ENCODE results near the gene CD28.

The CD28 gene

DNA sequence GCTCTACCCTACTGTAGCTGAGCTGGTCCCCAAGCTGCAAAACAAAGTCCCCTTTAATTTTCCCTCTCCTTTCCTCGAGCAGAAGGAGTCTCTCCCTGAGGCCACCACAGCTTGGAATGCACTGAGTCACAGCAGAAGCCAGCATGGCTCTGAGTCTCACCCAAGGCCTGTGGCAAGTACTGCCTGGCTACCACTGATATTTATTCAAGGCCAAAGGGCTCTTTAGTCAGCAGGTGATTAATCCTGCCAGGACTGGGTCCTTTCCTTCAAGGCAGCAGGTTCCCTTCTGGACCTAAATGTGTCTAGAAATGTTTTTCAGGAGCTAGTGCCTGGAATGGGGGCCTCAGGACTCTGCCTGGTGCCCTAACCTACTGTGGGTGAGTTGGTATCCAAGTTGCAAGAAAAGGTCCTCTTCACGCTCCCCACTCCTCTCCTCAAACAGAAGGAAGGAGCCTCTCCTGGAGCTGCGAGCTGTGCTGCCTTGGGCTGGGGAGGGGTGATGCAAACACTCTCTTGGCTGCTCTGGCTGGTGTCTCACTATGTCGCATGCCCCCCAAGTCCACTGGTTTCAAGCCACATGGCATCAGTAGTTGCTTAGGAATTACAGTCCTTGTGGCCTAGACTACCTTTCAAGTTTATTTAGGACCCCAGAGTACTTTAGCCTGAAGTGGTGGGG lies 53.4 kb downstream of the CD28 start:
- H3K27ac ChIP-seq (ENCODE audit: low read depth, low read length), result peak overlapping the region; percentile 67
- no peak overlapping the region for H4K12ac ChIP-seq (ENCODE audit: low read depth, low read length)
- H3K9ac ChIP-seq (ENCODE audit: low read length), result no peak overlapping the region
- H3K14ac ChIP-seq (ENCODE audit: low read length), result no peak overlapping the region
- H3K79me1 ChIP-seq (ENCODE audit: low read length), result peaks cover 3% of the 10 kb centered on the region
- no peak overlapping the region for H2AK5ac ChIP-seq (ENCODE audit: low read length)
- no peaks in the 10 kb centered on the region for H3K79me2 ChIP-seq (ENCODE audit: control insufficient read depth, insufficient read depth, low read length, poor library complexity)
- H4K91ac ChIP-seq (ENCODE audit: low read depth, low read length), result peak overlapping the region; percentile 8
- DNase-seq, result peak; percentile 92 to 94
- peaks cover 3 to 11% of the 10 kb centered on the region in 2 experiments for H3K4me1 ChIP-seq (ENCODE audit: control insufficient read depth in 1 of 2, insufficient read depth in 2 of 2, low read length in 2 of 2)
- H3K36me3 ChIP-seq (ENCODE audit: control insufficient read depth in 1 of 2, insufficient read depth in 2 of 2, low read length in 2 of 2), result no peaks in the 10 kb centered on the region
- no CpG with 5 or more reads among the region's 4 CpGs for WGBS (ENCODE audit: extremely low coverage, insufficient coverage, insufficient read length)
- H2BK12ac ChIP-seq (ENCODE audit: low read length), result no peak overlapping the region
- H3K27me3 ChIP-seq (ENCODE audit: insufficient read depth, low read length), result no peaks in the 10 kb centered on the region
- no peak overlapping the region for H3K23ac ChIP-seq (ENCODE audit: low read length)
- no peaks in the 10 kb centered on the region for H3K9me3 ChIP-seq (ENCODE audit: insufficient read depth, low read depth, low read length)
- no peak overlapping the region for H3K4me2 ChIP-seq (ENCODE audit: low read length)
- H4K8ac ChIP-seq (ENCODE audit: low read depth, low read length), result no peak overlapping the region
- H2AFZ ChIP-seq (ENCODE audit: insufficient read depth, low read length, poor library complexity), result no peak overlapping the region
- H2BK5ac ChIP-seq (ENCODE audit: low read depth, low read length, poor library complexity), result peak overlapping the region; percentile 14
- H3K18ac ChIP-seq (ENCODE audit: low read length), result no peak overlapping the region
- H3K4ac ChIP-seq (ENCODE audit: low read depth, low read length), result no peak overlapping the region
- H2BK120ac ChIP-seq (ENCODE audit: insufficient read depth, low read length, poor library complexity), result peak overlapping the region; percentile 17
- no peak overlapping the region for H3K4me3 ChIP-seq (ENCODE audit: low read depth, low read length)

DNA sequence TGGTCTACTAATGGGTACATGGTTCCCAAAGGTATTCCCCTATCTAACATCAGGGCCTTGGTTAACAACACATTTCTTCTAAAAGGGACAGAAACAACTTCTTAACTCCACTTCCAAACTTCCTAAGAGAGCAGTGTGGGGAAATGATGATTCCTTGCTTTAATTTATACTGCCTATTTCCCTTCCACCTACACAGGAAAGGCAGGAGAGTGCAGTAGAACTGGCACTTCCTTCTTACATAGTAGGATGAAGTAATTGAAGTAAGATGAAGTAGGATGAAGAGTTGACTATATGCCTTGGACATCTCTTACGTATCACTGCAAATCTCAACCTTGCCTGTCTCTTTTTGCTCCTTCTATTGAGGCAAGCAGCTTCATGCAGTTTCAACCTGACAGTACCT lies 54.7 kb downstream of the CD28 start:
- H4K8ac ChIP-seq (ENCODE audit: low read depth, low read length), result no peak overlapping the region
- no peaks in the 10 kb centered on the region for H3K79me2 ChIP-seq (ENCODE audit: control insufficient read depth, insufficient read depth, low read length, poor library complexity)
- H3K23ac ChIP-seq (ENCODE audit: low read length), result no peak overlapping the region
- no peak overlapping the region for H2BK5ac ChIP-seq (ENCODE audit: low read depth, low read length, poor library complexity)
- no peaks in the 10 kb centered on the region for H3K9me3 ChIP-seq (ENCODE audit: insufficient read depth, low read depth, low read length)
- no peak overlapping the region for H4K91ac ChIP-seq (ENCODE audit: low read depth, low read length)
- no peak overlapping the region for H3K4me2 ChIP-seq (ENCODE audit: low read length)
- H2AFZ ChIP-seq (ENCODE audit: insufficient read depth, low read length, poor library complexity), result no peak overlapping the region
- no CpG with 5 or more reads among the region's 1 CpG for WGBS (ENCODE audit: extremely low coverage, insufficient coverage, insufficient read length)
- H2AK5ac ChIP-seq (ENCODE audit: low read length), result no peak overlapping the region
- no peak for DNase-seq
- H3K18ac ChIP-seq (ENCODE audit: low read length), result no peak overlapping the region
- no peak overlapping the region for H2BK120ac ChIP-seq (ENCODE audit: insufficient read depth, low read length, poor library complexity)
- no peak overlapping the region for H3K4me3 ChIP-seq (ENCODE audit: low read depth, low read length)
- no peak overlapping the region for H3K4ac ChIP-seq (ENCODE audit: low read depth, low read length)
- H3K27me3 ChIP-seq (ENCODE audit: insufficient read depth, low read length), result no peaks in the 10 kb centered on the region
- no peak overlapping the region for H3K9ac ChIP-seq (ENCODE audit: low read length)
- no peaks in the 10 kb centered on the region for H3K36me3 ChIP-seq (ENCODE audit: control insufficient read depth in 1 of 2, insufficient read depth in 2 of 2, low read length in 2 of 2)
- H4K12ac ChIP-seq (ENCODE audit: low read depth, low read length), result no peak overlapping the region
- H2BK12ac ChIP-seq (ENCODE audit: low read length), result no peak overlapping the region
- H3K79me1 ChIP-seq (ENCODE audit: low read length), result peaks cover 3% of the 10 kb centered on the region
- H3K14ac ChIP-seq (ENCODE audit: low read length), result no peak overlapping the region
- H3K4me1 ChIP-seq (ENCODE audit: control insufficient read depth in 1 of 2, insufficient read depth in 2 of 2, low read length in 2 of 2), result peaks cover 3 to 11% of the 10 kb centered on the region in 2 experiments
- H3K27ac ChIP-seq (ENCODE audit: low read depth, low read length), result no peak overlapping the region

DNA sequence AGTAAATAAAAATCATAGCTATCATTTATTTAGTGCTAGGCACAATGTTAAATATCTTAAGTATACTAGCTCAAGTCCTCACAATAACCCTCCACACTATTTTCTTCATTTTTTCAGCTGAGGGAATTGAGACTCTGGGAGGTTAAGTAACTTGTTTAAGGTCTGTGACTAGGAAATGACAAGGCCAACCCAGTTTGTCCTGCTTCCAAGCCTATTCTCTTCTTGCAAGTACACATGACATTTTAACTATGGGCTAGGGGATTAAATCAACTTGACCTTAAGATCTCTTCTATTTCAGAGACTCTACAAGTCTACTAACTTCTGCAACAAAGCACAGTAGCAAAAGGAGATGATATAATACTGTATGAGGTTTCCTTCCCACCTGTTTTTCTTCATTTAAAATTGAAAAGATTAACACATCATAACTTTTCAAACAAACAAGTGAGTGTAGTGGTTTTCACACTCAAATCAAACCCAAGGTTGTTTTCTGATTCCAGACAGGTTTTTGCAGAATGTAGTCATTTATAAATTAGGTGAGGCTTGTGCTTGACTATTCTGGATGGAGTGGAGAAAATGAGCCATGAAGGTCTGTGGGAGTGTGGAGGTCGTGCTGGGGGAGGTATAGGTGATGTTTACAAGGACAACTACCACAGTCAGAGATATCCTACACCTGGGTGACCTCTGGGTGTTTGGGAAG lies 57.0 kb downstream of the CD28 start:
- Histone ChIP-seq H3K14ac (ENCODE audit: low read length) (no peak overlapping the region), H3K27me3 (ENCODE audit: insufficient read depth, low read length) (no peaks in the 10 kb centered on the region), H4K12ac (ENCODE audit: low read depth, low read length) (no peak overlapping the region), H2BK12ac (ENCODE audit: low read length) (no peak overlapping the region), H3K79me1 (ENCODE audit: low read length) (peaks cover 3% of the 10 kb centered on the region), H4K8ac (ENCODE audit: low read depth, low read length) (no peak overlapping the region), H3K36me3 (ENCODE audit: control insufficient read depth in 1 of 2, insufficient read depth in 2 of 2, low read length in 2 of 2) (no peaks in the 10 kb centered on the region), H3K9ac (ENCODE audit: low read length) (no peak overlapping the region), H3K4me1 (ENCODE audit: control insufficient read depth in 1 of 2, insufficient read depth in 2 of 2, low read length in 2 of 2) (peaks cover 3 to 11% of the 10 kb centered on the region in 2 experiments), H3K4ac (ENCODE audit: low read depth, low read length) (no peak overlapping the region), H2BK5ac (ENCODE audit: low read depth, low read length, poor library complexity) (no peak overlapping the region), H3K23ac (ENCODE audit: low read length) (no peak overlapping the region), H3K9me3 (ENCODE audit: insufficient read depth, low read depth, low read length) (peaks cover 2% of the 10 kb centered on the region), H3K4me2 (ENCODE audit: low read length) (no peak overlapping the region), H2AK5ac (ENCODE audit: low read length) (no peak overlapping the region), H3K18ac (ENCODE audit: low read length) (no peak overlapping the region), H3K79me2 (ENCODE audit: control insufficient read depth, insufficient read depth, low read length, poor library complexity) (no peaks in the 10 kb centered on the region), H2BK120ac (ENCODE audit: insufficient read depth, low read length, poor library complexity) (no peak overlapping the region), H3K27ac (ENCODE audit: low read depth, low read length) (no peak overlapping the region), H2AFZ (ENCODE audit: insufficient read depth, low read length, poor library complexity) (no peak overlapping the region), H3K4me3 (ENCODE audit: low read depth, low read length) (no peak overlapping the region), H4K91ac (ENCODE audit: low read depth, low read length) (no peak overlapping the region)
- no CpG with 5 or more reads among the region's 1 CpG for WGBS (ENCODE audit: extremely low coverage, insufficient coverage, insufficient read length)
- no peak for DNase-seq

DNA sequence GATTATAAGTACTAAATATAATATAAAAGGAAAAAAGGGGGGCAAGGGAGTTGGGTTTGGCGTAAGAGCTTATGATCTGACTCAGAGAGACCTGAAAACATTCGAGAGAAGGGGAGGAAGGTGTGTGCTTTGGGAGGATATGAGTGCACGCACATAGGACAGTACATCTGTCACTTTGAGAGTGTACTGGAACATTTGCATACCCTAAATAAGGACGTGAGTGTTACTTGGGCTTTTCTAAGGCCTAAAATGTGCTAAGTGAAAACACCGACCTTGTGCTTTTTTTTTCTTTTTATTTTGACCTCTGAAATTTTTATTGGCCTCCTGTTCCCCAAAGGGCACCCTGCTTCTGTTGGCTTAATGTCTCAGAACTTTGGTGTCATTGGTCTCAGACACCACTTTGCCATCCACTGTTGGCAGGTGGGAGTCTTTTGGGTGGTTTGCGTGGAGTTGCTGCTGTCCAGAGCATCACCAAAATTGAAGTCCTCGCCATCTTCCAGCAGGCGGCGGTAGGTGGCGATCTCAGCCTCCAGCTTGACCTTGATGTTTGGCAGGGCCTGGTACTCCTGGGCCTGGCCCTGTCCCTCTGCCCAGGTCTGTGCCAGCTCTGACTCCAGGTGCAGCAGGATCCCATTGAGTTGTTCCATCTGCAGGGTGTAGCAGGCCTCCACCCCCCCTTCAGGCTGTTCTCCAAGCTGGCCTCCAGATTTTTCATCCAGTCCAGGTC lies 57.7 kb downstream of the CD28 start:
- no peak for DNase-seq
- H3K4me1 ChIP-seq (ENCODE audit: control insufficient read depth in 1 of 2, insufficient read depth in 2 of 2, low read length in 2 of 2), result peaks cover 3 to 9% of the 10 kb centered on the region in 2 experiments
- no peak overlapping the region for H3K4me2 ChIP-seq (ENCODE audit: low read length)
- no peak overlapping the region for H3K4ac ChIP-seq (ENCODE audit: low read depth, low read length)
- no peak overlapping the region for H3K18ac ChIP-seq (ENCODE audit: low read length)
- no peaks in the 10 kb centered on the region for H3K27me3 ChIP-seq (ENCODE audit: insufficient read depth, low read length)
- no peak overlapping the region for H4K12ac ChIP-seq (ENCODE audit: low read depth, low read length)
- no peak overlapping the region for H2BK5ac ChIP-seq (ENCODE audit: low read depth, low read length, poor library complexity)
- H4K8ac ChIP-seq (ENCODE audit: low read depth, low read length), result no peak overlapping the region
- no CpG with 5 or more reads among the region's 10 CpGs for WGBS (ENCODE audit: extremely low coverage, insufficient coverage, insufficient read length)
- no peak overlapping the region for H2AFZ ChIP-seq (ENCODE audit: insufficient read depth, low read length, poor library complexity)
- H3K9me3 ChIP-seq (ENCODE audit: insufficient read depth, low read depth, low read length), result peaks cover 2% of the 10 kb centered on the region
- H2AK5ac ChIP-seq (ENCODE audit: low read length), result no peak overlapping the region
- H3K9ac ChIP-seq (ENCODE audit: low read length), result no peak overlapping the region
- H3K36me3 ChIP-seq (ENCODE audit: control insufficient read depth in 1 of 2, insufficient read depth in 2 of 2, low read length in 2 of 2), result no peaks in the 10 kb centered on the region
- no peak overlapping the region for H2BK12ac ChIP-seq (ENCODE audit: low read length)
- peaks cover 3% of the 10 kb centered on the region for H3K79me1 ChIP-seq (ENCODE audit: low read length)
- no peak overlapping the region for H4K91ac ChIP-seq (ENCODE audit: low read depth, low read length)
- H3K23ac ChIP-seq (ENCODE audit: low read length), result no peak overlapping the region
- no peak overlapping the region for H2BK120ac ChIP-seq (ENCODE audit: insufficient read depth, low read length, poor library complexity)
- no peak overlapping the region for H3K14ac ChIP-seq (ENCODE audit: low read length)
- no peak overlapping the region for H3K4me3 ChIP-seq (ENCODE audit: low read depth, low read length)
- H3K27ac ChIP-seq (ENCODE audit: low read depth, low read length), result no peak overlapping the region
- no peaks in the 10 kb centered on the region for H3K79me2 ChIP-seq (ENCODE audit: control insufficient read depth, insufficient read depth, low read length, poor library complexity)

Measured in trophoblast cell (in vitro differentiated cells and primary cell).